Endodermal cell (in vitro differentiated cells): ENCODE data around the gene MYRF. TPM values are rescaled to one million over a fixed set of nuclear protein-coding genes. Genes with fewer than 3 reads are reported as not detected.

Source experiments
- DNase-seq: peaks from one replicate; pipeline ENCODE4 v3.0.0-alpha.2; 2017
- H3K27ac ChIP-seq: 2 replicates; pipeline ENCODE4 v1.5.1; 2013; ENCODE audit warnings: mild to moderate bottlenecking, low read depth, low read length, moderate library complexity
- H3K27me3 ChIP-seq: 2 replicates; pipeline ENCODE4 v1.6.1; 2013; ENCODE audit warnings: mild to moderate bottlenecking, low read length, moderate library complexity; ENCODE audit not compliant: insufficient read depth, control insufficient read depth, poor library complexity, severe bottlenecking
- H3K36me3 ChIP-seq: 2 replicates; pipeline ENCODE4 v1.7.0; 2013; ENCODE audit warnings: mild to moderate bottlenecking, low read length, moderate library complexity; ENCODE audit not compliant: control insufficient read depth, insufficient read depth
- H3K4me1 ChIP-seq: one replicate; pipeline ENCODE4 v1.7.0; 2013; ENCODE audit warnings: low read length; ENCODE audit not compliant: control insufficient read depth, insufficient read depth
- H3K4me3 ChIP-seq: 2 replicates; pipeline ENCODE4 v1.5.1; 2013; ENCODE audit warnings: mild to moderate bottlenecking, low read length, moderate library complexity
- H3K9ac ChIP-seq: 2 replicates; pipeline ENCODE4 v1.6.1; 2013; ENCODE audit warnings: mild to moderate bottlenecking, low read length, moderate library complexity; ENCODE audit not compliant: poor library complexity, severe bottlenecking; ENCODE audit errors: extremely low read depth
- H3K9me3 ChIP-seq: 2 replicates; pipeline ENCODE4 v1.6.1; 2013; ENCODE audit warnings: mild to moderate bottlenecking, low read length, moderate library complexity; ENCODE audit not compliant: control insufficient read depth
- H3K27ac Mint-ChIP-seq: 2 replicates; pipeline ENCODE4 v1.8.0; 2020; ENCODE audit warnings: mixed read lengths
- H3K27me3 Mint-ChIP-seq: 2 replicates; pipeline ENCODE4 v1.8.0; 2021; ENCODE audit warnings: mild to moderate bottlenecking, mixed read lengths; ENCODE audit not compliant: insufficient read depth
- H3K36me3 Mint-ChIP-seq: 2 replicates; pipeline ENCODE4 v1.8.0; 2020; ENCODE audit warnings: low read depth, mixed read lengths
- H3K4me1 Mint-ChIP-seq: 2 replicates; pipeline ENCODE4 v1.8.0; 2020; ENCODE audit warnings: mixed read lengths
- H3K4me3 Mint-ChIP-seq: 2 replicates; pipeline ENCODE4 v1.8.0; 2020; ENCODE audit warnings: mild to moderate bottlenecking, moderate library complexity, mixed read lengths
- H3K9me3 Mint-ChIP-seq: 2 replicates; pipeline ENCODE4 v1.8.0; 2020; ENCODE audit warnings: mild to moderate bottlenecking, mixed read lengths
- CTCF ChIP-seq: fragments of 200-600 bp; sonication (generic); conservative IDR thresholded peaks from 2 replicates; pipeline ENCODE4 v1.5.0; 2021; ENCODE audit warnings: antibody characterized with exemption, mild to moderate bottlenecking
- WGBS, 2 experiments: methylation state at CpG; one replicate each; pipeline versions ENCODE4 v1.1.5 to v1.1.7; 2013; ENCODE audit warnings: missing lambda C conversion rate in 2 of 2, mixed read lengths in 1 of 2; ENCODE audit not compliant: insufficient coverage in 1 of 2, insufficient read length in 1 of 2; 5-methylcytosine and 5-hydroxymethylcytosine counted together
- total RNA-seq, 2 donors: library from RNA; stranded (reverse); fragmentation: NEBNext Ultra II Directional in 1 of 2; extraction: Animal tissue kit (Norgen Biotek cat#: 25700) in 1 of 2; gene quantifications; 2 replicates in 1 of 2; 3 replicates in 1 of 2; pipeline ENCODE4 v1.2.1, GENCODE V29; 2021

MYRF gene
- total RNA-seq, 2 donors from 2014 or later, result 30.3 to 61.7 TPM

- no peak overlapping the region for H3K27ac Mint-ChIP-seq
- WGBS, 2 experiments, result 80 to 92% methylated on average over 1 to 7 of the region's 7 CpGs
These were observed 13.7 kb upstream of the MYRF start for GRCh38 chr11:61738776-61739175.

DNA sequence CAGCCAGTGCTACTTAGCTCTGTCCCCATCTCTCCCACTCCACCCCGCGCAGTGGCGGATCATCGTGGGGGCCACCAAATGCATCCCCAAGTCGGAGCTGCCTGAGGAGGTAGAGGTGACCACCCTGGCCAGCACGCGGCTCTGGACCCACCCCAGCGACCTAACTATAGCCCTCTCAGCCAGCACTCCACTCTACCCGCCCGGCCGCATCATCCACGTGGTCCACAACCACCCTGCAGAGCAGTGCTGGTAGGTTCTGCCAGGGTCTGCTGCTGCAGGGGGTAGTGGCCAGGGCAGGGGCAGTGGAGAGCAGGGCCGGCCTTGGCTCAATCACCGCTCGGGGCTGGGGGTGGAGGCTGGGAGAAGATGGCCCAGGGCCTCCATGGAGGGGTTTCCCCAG is 13.0 kb upstream of the MYRF start:
- WGBS, 2 experiments, result 94% methylated on average over 6 to 15 of the region's 15 CpGs
- H3K27me3 ChIP-seq, result no peaks in the 10 kb centered on the region
- H3K27me3 Mint-ChIP-seq, result no peaks in the 10 kb centered on the region

More at GRCh38 chr11:61738776-61739175, 13.7 kb upstream of the MYRF start:
- Mint-ChIP-seq H3K4me3 (no peak overlapping the region), H3K36me3 (peaks cover 16% of the 10 kb centered on the region), H3K27me3 (no peaks in the 10 kb centered on the region), H3K9me3 (no peaks in the 10 kb centered on the region), H3K4me1 (no peaks in the 10 kb centered on the region)
- Histone ChIP-seq H3K9me3 (no peaks in the 10 kb centered on the region), H3K27ac (no peak overlapping the region), H3K9ac (no peak overlapping the region), H3K36me3 (no peaks in the 10 kb centered on the region), H3K4me1 (peaks cover 4% of the 10 kb centered on the region), H3K27me3 (no peaks in the 10 kb centered on the region), H3K4me3 (no peak overlapping the region)
- no peak for DNase-seq
- no peak for TF ChIP-seq CTCF

DNA sequence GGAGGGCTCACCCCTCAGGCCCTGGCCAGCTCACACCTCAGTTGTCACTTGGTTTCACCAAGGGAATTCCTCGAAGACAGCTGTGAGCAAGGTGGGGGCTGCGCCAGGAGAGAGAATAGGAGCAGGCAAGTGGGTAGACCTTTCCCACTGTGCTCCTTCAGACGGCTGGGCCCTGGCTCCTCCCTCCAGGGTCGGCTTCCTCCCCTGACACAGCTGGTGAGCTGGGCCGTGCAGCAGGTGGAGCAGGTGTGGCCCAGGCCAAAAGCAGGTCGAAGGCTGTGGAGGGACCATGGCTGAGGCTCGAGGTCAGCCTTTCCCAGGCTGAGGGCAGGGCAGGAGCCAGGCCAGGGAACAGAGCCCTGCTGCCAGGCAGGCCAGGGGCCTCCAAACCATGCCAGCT is 12.5 kb upstream of the MYRF start:
- no peak overlapping the region for H3K27ac ChIP-seq
- no peak for TF ChIP-seq CTCF
- no peak overlapping the region for H3K4me3 Mint-ChIP-seq
- peak; percentile 71 for DNase-seq
- no peaks in the 10 kb centered on the region for H3K4me1 Mint-ChIP-seq
- H3K4me1 ChIP-seq, result peaks cover 4% of the 10 kb centered on the region
- H3K36me3 Mint-ChIP-seq, result peaks cover 16% of the 10 kb centered on the region
- no peak overlapping the region for H3K4me3 ChIP-seq
- H3K9me3 ChIP-seq, result no peaks in the 10 kb centered on the region
- H3K27ac Mint-ChIP-seq, result no peak overlapping the region
- no peaks in the 10 kb centered on the region for H3K27me3 Mint-ChIP-seq
- H3K27me3 ChIP-seq, result no peaks in the 10 kb centered on the region
- H3K36me3 ChIP-seq, result no peaks in the 10 kb centered on the region
- H3K9ac ChIP-seq, result no peak overlapping the region
- 70 to 75% methylated on average over 4 to 7 of the region's 7 CpGs for WGBS, 2 experiments
- no peaks in the 10 kb centered on the region for H3K9me3 Mint-ChIP-seq

More for the DNA sequence above, 13.0 kb upstream of the MYRF start:
- H3K9me3 Mint-ChIP-seq, result no peaks in the 10 kb centered on the region
- Histone ChIP-seq H3K9ac (no peak overlapping the region), H3K36me3 (no peaks in the 10 kb centered on the region), H3K27ac (no peak overlapping the region), H3K4me3 (no peak overlapping the region), H3K4me1 (peaks cover 4% of the 10 kb centered on the region), H3K9me3 (no peaks in the 10 kb centered on the region)
- H3K36me3 Mint-ChIP-seq, result peaks cover 16% of the 10 kb centered on the region
- no peak for TF ChIP-seq CTCF
- H3K4me1 Mint-ChIP-seq, result no peaks in the 10 kb centered on the region
- no peak overlapping the region for H3K27ac Mint-ChIP-seq
- H3K4me3 Mint-ChIP-seq, result no peak overlapping the region
- DNase-seq, result no peak
